ENCODE results near the gene MIPOL1. TPM values are rescaled to one million over a fixed set of nuclear protein-coding genes. Genes with fewer than 3 reads are reported as not detected.
"Not testable (repeated sequence)": the region's sequence is repeated elsewhere in the genome, so short reads cannot be mapped to it uniquely, and the experiment has no call there.

The MIPOL1 gene
- total and polyA plus RNA-seq, 2 of the 13 experiments (the other 11 are each of a cell fraction or from before 2014, with no cell fraction given), result 8.6 to 34.2 TPM

GRCh38 chr14:37225668-37226067 is 27.9 kb downstream of the MIPOL1 start:
- H3K27ac ChIP-seq (ENCODE audit: extremely low read length, insufficient read depth, low read length); H3K9ac ChIP-seq (ENCODE audit: insufficient read depth, low read depth, low read length); H4K20me1 ChIP-seq (ENCODE audit: insufficient read depth, low read length); POLR2A ChIA-PET; intact Hi-C loops (cut with micrococcal nuclease; ENCODE audit: unreplicated experiment); ATAC-seq; H3K4me3 ChIP-seq (replicated peaks in 1 of 3; ENCODE audit: insufficient read depth in 1 of 3, low read depth in 2 of 3, low read length in 3 of 3); H3K4me1 ChIP-seq (ENCODE audit: insufficient read depth, low read length); H3K4me2 ChIP-seq (ENCODE audit: low read depth, low read length); H2AFZ ChIP-seq (ENCODE audit: low read length); H3K79me2 ChIP-seq (ENCODE audit: insufficient read depth, low read length); H3K27me3 ChIP-seq (ENCODE audit: control insufficient read depth in 1 of 2, insufficient read depth in 2 of 2, low read length in 2 of 2); DNase-seq (ENCODE audit: low spot score); H3K36me3 ChIP-seq (replicated peaks in 1 of 2; ENCODE audit: control insufficient read depth in 1 of 2, insufficient read depth in 2 of 2, low read length in 2 of 2); FAIRE-seq; BruUV-seq (replicated peaks); in situ Hi-C loops (cut with HindIII; ENCODE audit: extremely low pct_ligation_motif_present, low pct_unique_long_range_greater_than_20kb); CTCF ChIA-PET (ENCODE audit: low intra/inter-chr PET ratio, low total read pairs): not testable (repeated sequence)
- peak; percentile 99 for TF ChIP-seq ZNF841 (CRISPR knock-in tag; IDR thresholded peaks at IDR 0.05; ENCODE audit: borderline replicate concordance)
- WGBS (ENCODE audit: low lambda C conversion rate), result 97% methylated on average over 4 of the region's 4 CpGs
- H3K9me3 ChIP-seq (ENCODE audit: low read length), result peaks cover 30% of the 10 kb centered on the region

GRCh38 chr14:37230551-37231194 is 32.9 kb downstream of the MIPOL1 start:
- POLR2A ChIA-PET, result interaction anchor here (0.8 to 2.7 kb wide), 3 partner anchors 33 to 365 kb away, joined by 3 to 13 read pairs (median 3); partner anchors contain the start of genes MIPOL1, SLC25A21 and TTC6
- no peak overlapping the region for H2AFZ ChIP-seq (ENCODE audit: low read length)
- H3K36me3 ChIP-seq (replicated peaks in 1 of 2; ENCODE audit: control insufficient read depth in 1 of 2, insufficient read depth in 2 of 2, low read length in 2 of 2), result 0 out of 5 replicates have a peak, but pooled peaks cover 0 to 2% of the 10 kb centered on the region in 2 experiments
- H3K4me1 ChIP-seq (ENCODE audit: insufficient read depth, low read length), result peaks cover 8% of the 10 kb centered on the region
- H3K27ac ChIP-seq (ENCODE audit: extremely low read length, insufficient read depth, low read length), result no peak overlapping the region
- CTCF ChIA-PET (ENCODE audit: low intra/inter-chr PET ratio, low total read pairs), result interaction anchor here (0.7 to 1.7 kb wide), 7 partner anchors 9 to 786 kb away, joined by 3 to 11 read pairs (median 5); no protein-coding TSS in a partner anchor
- no peak overlapping the region for H3K9ac ChIP-seq (ENCODE audit: insufficient read depth, low read depth, low read length)
- intact Hi-C loops (cut with micrococcal nuclease; ENCODE audit: unreplicated experiment), result loop anchor here (1.0 to 10.0 kb wide), 7 partner anchors 30 to 966 kb away; no protein-coding TSS in a partner anchor
- H3K27me3 ChIP-seq (ENCODE audit: control insufficient read depth in 1 of 2, insufficient read depth in 2 of 2, low read length in 2 of 2), result no peaks in the 10 kb centered on the region
- DNase-seq (ENCODE audit: low spot score) (peak; percentile 90), ATAC-seq (peak; percentile 83), FAIRE-seq (no peak)
- H3K9me3 ChIP-seq (ENCODE audit: low read length), result peaks cover 6% of the 10 kb centered on the region; the same call in 1 of the 2 replicates
- peaks cover 4% of the 10 kb centered on the region; the same call in 1 of the 2 replicates for H4K20me1 ChIP-seq (ENCODE audit: insufficient read depth, low read length)
- 62% methylated on average over 5 of the region's 5 CpGs for WGBS (ENCODE audit: low lambda C conversion rate)
- H3K79me2 ChIP-seq (ENCODE audit: insufficient read depth, low read length), result no peaks in the 10 kb centered on the region
- H3K4me3 ChIP-seq (replicated peaks in 1 of 3; ENCODE audit: insufficient read depth in 1 of 3, low read depth in 2 of 3, low read length in 3 of 3), result no peak overlapping the region
- in situ Hi-C loops (cut with HindIII; ENCODE audit: extremely low pct_ligation_motif_present, low pct_unique_long_range_greater_than_20kb), result no loop called here
- BruUV-seq (replicated peaks), result no TSS peak
- H3K4me2 ChIP-seq (ENCODE audit: low read depth, low read length), result no peak overlapping the region
- no peak for TF ChIP-seq PAX8 (CRISPR knock-in tag; IDR thresholded peaks at IDR 0.05; ENCODE audit: borderline replicate concordance)
- TF ChIP-seq FLYWCH1 (CRISPR knock-in tag; IDR thresholded peaks at IDR 0.05), result no peak
- TF ChIP-seq ZBTB25 (CRISPR knock-in tag; IDR thresholded peaks at IDR 0.05), result no peak
- peak; percentile 53 for TF ChIP-seq ASH2L (IDR thresholded peaks at IDR 0.05; ENCODE audit: insufficient read length, low read depth, low read length)
- TF ChIP-seq, protein P1, sequence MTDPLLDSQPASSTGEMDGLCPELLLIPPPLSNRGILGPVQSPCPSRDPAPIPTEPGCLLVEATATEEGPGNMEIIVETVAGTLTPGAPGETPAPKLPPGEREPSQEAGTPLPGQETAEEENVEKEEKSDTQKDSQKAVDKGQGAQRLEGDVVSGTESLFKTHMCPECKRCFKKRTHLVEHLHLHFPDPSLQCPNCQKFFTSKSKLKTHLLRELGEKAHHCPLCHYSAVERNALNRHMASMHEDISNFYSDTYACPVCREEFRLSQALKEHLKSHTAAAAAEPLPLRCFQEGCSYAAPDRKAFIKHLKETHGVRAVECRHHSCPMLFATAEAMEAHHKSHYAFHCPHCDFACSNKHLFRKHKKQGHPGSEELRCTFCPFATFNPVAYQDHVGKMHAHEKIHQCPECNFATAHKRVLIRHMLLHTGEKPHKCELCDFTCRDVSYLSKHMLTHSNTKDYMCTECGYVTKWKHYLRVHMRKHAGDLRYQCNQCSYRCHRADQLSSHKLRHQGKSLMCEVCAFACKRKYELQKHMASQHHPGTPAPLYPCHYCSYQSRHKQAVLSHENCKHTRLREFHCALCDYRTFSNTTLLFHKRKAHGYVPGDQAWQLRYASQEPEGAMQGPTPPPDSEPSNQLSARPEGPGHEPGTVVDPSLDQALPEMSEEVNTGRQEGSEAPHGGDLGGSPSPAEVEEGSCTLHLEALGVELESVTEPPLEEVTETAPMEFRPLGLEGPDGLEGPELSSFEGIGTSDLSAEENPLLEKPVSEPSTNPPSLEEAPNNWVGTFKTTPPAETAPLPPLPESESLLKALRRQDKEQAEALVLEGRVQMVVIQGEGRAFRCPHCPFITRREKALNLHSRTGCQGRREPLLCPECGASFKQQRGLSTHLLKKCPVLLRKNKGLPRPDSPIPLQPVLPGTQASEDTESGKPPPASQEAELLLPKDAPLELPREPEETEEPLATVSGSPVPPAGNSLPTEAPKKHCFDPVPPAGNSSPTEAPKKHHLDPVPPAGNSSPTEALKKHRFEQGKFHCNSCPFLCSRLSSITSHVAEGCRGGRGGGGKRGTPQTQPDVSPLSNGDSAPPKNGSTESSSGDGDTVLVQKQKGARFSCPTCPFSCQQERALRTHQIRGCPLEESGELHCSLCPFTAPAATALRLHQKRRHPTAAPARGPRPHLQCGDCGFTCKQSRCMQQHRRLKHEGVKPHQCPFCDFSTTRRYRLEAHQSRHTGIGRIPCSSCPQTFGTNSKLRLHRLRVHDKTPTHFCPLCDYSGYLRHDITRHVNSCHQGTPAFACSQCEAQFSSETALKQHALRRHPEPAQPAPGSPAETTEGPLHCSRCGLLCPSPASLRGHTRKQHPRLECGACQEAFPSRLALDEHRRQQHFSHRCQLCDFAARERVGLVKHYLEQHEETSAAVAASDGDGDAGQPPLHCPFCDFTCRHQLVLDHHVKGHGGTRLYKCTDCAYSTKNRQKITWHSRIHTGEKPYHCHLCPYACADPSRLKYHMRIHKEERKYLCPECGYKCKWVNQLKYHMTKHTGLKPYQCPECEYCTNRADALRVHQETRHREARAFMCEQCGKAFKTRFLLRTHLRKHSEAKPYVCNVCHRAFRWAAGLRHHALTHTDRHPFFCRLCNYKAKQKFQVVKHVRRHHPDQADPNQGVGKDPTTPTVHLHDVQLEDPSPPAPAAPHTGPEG (CRISPR knock-in tag; IDR thresholded peaks at IDR 0.05), result no peak
